Lower leg skin (tissue), 3 donors: Measurements from ENCODE around the gene PSMB10.

Experiments used
- CTCF ChIP-seq, 3 donors: fragments of 450-650 bp; IDR thresholded peaks; one replicate each; pipeline ENCODE4 v1.5.1; 2016; ENCODE audit warnings: antibody characterized with exemption in 3 of 3, mild to moderate bottlenecking in 3 of 3, moderate library complexity in 2 of 3
- POLR2A ChIP-seq, 2 donors: fragments of 450-650 bp; IDR thresholded peaks; one replicate each; pipeline ENCODE4 v1.6.1; 2016 to 2017; ENCODE audit warnings: antibody characterized with exemption in 2 of 2, mild to moderate bottlenecking in 1 of 2, moderate library complexity in 1 of 2

DNA sequence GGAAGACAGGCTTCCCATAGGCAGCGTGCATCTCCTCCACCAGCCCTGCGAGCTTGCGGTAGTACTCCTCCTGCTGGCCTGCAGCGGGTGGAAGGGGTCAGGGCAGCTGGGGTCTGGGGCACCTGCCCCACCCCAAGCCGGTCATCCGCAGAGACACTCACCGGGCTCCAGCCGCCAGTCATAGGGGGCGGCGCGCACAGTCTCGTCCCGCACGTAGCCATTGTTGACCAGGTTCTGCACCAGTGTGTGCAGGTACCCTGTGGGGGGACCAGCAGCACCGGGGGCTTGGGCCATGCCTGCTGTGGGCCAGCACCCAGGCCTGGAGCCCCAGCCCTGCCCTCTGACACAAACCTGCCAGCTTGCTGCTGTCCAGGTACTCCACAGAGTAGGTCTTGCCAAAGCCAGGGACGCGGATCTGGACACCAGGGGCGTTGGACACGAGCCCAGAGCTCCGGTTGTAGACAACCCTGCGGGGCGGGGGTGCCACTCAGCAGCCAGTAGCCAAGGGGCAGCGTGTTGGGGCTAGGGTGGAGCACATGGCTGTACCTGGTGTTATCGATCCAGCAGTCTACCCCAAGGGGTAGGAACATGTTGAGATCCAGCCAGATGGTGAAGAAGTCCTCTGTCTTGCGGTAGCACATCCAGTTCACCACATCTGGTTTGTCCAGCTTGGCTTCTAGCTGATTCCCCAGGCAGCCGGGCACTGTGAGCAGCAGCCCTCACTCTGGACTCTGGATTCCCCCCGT, 6.0 kb upstream of the PSMB10 start:
- no peak for TF ChIP-seq CTCF (IDR thresholded peaks at IDR 0.05)
- no peak for TF ChIP-seq POLR2A (IDR thresholded peaks at IDR 0.05)
